ENCODE measurements around the gene BPGM. TPM values are rescaled to one million over a fixed set of nuclear protein-coding genes. Genes with fewer than 3 reads are reported as not detected.

The BPGM gene
- total RNA-seq, 2 experiments from 2014 or later, result 16.3 to 17.4 TPM

DNA sequence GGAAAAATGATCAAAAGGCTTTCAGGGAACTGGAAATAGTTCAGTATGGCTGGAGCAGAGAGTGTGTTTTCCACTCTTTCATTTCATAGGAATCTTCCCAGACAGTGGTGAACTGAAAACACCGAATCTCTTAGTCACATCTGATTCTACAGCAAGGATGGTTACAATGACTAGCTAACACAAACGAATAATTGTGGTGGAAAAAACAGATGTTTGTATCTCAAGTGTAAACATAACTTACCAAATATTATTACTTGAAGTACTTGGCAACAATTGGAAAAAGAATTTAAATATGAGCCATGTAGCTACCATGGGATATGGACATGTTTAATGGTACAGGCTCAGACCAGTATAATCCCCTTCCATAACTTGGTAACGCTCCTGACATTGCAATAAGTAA lies 21.1 kb upstream of the BPGM start:
- Mint-ChIP-seq H3K36me3 (no peaks in the 10 kb centered on the region), H3K4me1 (peaks cover 9% of the 10 kb centered on the region), H3K27me3 (peaks cover 58% of the 10 kb centered on the region), H3K27ac (no peak overlapping the region), H3K9me3 (no peaks in the 10 kb centered on the region), H3K4me3 (no peak overlapping the region)
- DNase-seq, result no peak

- Mint-ChIP-seq H3K4me3 (no peak overlapping the region), H3K27me3 (peaks cover 50% of the 10 kb centered on the region), H3K27ac (no peak overlapping the region), H3K9me3 (no peaks in the 10 kb centered on the region), H3K4me1 (peaks cover 9% of the 10 kb centered on the region), H3K36me3 (no peaks in the 10 kb centered on the region)
- no peak for DNase-seq
Measured at GRCh38 chr7:134627109-134627774, 19.4 kb upstream of the BPGM start.

GRCh38 chr7:134627775-134628153 lies 18.9 kb upstream of the BPGM start:
- H3K4me3 Mint-ChIP-seq, result no peak overlapping the region
- no peak for DNase-seq
- no peaks in the 10 kb centered on the region for H3K9me3 Mint-ChIP-seq
- H3K36me3 Mint-ChIP-seq, result no peaks in the 10 kb centered on the region
- no peak overlapping the region for H3K27ac Mint-ChIP-seq
- H3K4me1 Mint-ChIP-seq, result peaks cover 9% of the 10 kb centered on the region
- peaks cover 45% of the 10 kb centered on the region for H3K27me3 Mint-ChIP-seq

DNA sequence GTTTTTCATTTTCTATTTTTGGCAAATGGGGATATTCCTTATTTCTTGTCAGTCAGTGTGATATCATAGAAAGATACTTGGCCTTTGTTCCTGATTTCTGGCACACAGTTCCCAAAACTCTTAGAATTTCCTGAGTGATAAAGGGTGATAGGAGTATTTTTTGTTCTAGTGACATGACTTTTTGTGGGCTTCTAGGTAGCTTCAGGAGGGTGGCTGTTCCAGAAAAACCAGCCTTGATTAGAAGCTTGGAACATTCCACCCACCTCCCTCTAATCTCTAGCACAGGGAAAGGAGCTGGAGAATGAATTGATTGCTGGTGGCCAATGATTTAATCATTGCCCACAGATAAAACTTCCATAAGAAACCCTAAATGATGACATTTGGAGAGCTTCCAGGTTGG lies 17.2 kb upstream of the BPGM start:
- Mint-ChIP-seq H3K4me1 (peaks cover 8% of the 10 kb centered on the region), H3K27ac (no peak overlapping the region), H3K4me3 (no peak overlapping the region), H3K27me3 (peaks cover 37% of the 10 kb centered on the region), H3K9me3 (no peaks in the 10 kb centered on the region), H3K36me3 (no peaks in the 10 kb centered on the region)
- no peak for DNase-seq

DNA sequence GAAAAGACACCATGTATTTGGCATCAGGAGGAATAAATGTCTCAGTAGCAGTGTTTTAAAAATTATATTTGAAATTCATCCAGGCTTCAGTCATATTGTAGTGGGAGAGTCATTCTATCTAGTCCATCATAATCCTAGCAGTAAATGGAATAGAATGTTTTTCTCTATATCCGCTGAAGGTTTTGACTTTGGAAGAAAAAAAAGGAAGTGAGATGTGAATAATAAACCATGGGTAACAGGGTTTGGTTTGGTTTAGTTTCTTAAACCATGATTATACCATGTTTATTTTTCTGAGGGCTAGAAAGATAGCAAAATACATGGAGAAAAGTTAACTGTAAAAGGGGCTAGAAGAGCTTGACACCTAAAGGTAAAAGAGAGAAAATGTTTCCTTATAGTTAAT lies 16.4 kb upstream of the BPGM start:
- no peaks in the 10 kb centered on the region for H3K36me3 Mint-ChIP-seq
- H3K9me3 Mint-ChIP-seq, result no peaks in the 10 kb centered on the region
- peaks cover 34% of the 10 kb centered on the region for H3K27me3 Mint-ChIP-seq
- peaks cover 6% of the 10 kb centered on the region for H3K4me1 Mint-ChIP-seq
- H3K4me3 Mint-ChIP-seq, result no peak overlapping the region
- DNase-seq, result no peak
- H3K27ac Mint-ChIP-seq, result no peak overlapping the region

DNA sequence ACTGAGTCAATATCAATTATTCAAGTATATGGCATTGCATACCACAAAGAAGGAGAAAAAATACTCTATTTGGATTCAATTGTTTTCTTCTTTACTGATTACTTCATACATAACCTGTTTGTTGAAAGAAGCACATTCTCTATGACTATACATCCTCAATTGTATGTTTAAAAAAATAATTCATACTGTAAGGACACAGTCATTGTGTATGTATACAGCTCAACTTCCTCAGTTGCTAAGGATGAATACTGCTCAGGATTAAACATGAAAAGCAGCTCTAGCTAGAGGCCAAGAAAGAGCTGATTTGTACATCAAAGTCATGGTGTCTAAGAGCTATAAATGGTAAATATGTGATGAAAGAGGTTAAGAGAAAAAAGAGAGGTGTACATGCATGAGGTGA lies 15.8 kb upstream of the BPGM start:
- no peak overlapping the region for H3K4me3 Mint-ChIP-seq
- no peaks in the 10 kb centered on the region for H3K9me3 Mint-ChIP-seq
- H3K27ac Mint-ChIP-seq, result no peak overlapping the region
- peaks cover 28% of the 10 kb centered on the region for H3K27me3 Mint-ChIP-seq
- no peaks in the 10 kb centered on the region for H3K36me3 Mint-ChIP-seq
- DNase-seq, result no peak
- peaks cover 12% of the 10 kb centered on the region for H3K4me1 Mint-ChIP-seq

DNA sequence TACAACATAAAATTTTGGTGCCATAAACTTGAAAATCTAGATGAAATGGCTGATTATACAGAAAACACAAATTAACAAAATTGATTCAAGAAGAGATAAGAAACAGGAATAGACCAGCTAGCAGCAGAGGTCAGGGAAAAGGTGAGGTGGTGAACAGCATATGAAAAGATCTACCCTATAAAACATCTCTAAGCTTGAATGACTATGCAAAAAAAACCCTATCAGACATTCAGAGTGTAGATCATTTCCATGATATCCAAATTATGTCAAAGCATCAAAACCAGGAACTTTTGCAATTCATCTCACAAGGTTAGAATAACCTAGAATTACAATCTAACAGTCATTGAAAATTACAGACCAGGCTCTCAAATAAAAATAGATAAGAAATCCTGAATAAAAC lies 14.6 kb upstream of the BPGM start:
- Mint-ChIP-seq H3K4me1 (peaks cover 20% of the 10 kb centered on the region), H3K9me3 (no peaks in the 10 kb centered on the region), H3K27ac (no peak overlapping the region), H3K4me3 (no peak overlapping the region), H3K36me3 (peaks cover 3% of the 10 kb centered on the region), H3K27me3 (peaks cover 19% of the 10 kb centered on the region)
- no peak for DNase-seq

DNA sequence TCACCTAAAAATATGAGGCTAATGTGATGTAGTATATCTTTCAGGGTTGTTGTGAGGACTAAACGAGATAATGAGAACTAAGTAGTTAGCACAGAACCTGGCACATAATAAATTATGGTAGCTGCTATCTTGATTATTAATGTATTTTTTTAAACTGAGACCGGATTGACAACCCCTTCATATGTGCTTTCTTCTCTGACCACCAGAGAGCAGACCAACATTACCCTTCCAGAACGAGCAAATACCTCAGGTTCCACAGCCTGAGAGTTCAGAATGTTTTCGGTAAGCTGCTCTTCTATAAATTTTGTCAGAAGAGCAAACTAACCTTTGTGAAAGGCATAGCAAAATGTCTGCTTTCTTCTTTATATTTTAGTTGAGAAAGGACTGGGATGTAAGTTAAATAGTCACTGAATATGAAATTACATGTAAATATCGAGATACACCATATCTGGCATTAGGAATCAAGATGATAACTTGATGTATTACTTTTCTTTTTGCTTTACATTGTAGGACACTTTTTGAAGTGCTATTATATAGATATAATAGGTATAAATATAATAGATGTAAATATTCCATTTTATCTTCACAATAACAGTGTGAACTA lies 13.6 kb upstream of the BPGM start:
- H3K9me3 Mint-ChIP-seq, result no peaks in the 10 kb centered on the region
- no peak overlapping the region for H3K4me3 Mint-ChIP-seq
- H3K36me3 Mint-ChIP-seq, result peaks cover 3% of the 10 kb centered on the region
- H3K27me3 Mint-ChIP-seq, result peaks cover 10% of the 10 kb centered on the region
- DNase-seq, result peak; percentile 20
- peaks cover 25% of the 10 kb centered on the region for H3K4me1 Mint-ChIP-seq
- H3K27ac Mint-ChIP-seq, result no peak overlapping the region

- no peaks in the 10 kb centered on the region for H3K9me3 Mint-ChIP-seq
- no peaks in the 10 kb centered on the region for H3K27me3 Mint-ChIP-seq
- H3K4me1 Mint-ChIP-seq, result peaks cover 36% of the 10 kb centered on the region
- H3K36me3 Mint-ChIP-seq, result peaks cover 3% of the 10 kb centered on the region
- H3K27ac Mint-ChIP-seq, result peak overlapping the region; percentile 76
- DNase-seq, result peak; percentile 8
- H3K4me3 Mint-ChIP-seq, result peak overlapping the region; percentile 3
Measured at GRCh38 chr7:134636008-134636449, 10.6 kb upstream of the BPGM start.

GRCh38 chr7:134637441-134637840 lies 9.2 kb upstream of the BPGM start:
- peak overlapping the region; percentile 74 for H3K27ac Mint-ChIP-seq
- peaks cover 11% of the 10 kb centered on the region for H3K36me3 Mint-ChIP-seq
- H3K4me3 Mint-ChIP-seq, result no peak overlapping the region
- no peak for DNase-seq
- H3K4me1 Mint-ChIP-seq, result peaks cover 38% of the 10 kb centered on the region
- H3K9me3 Mint-ChIP-seq, result peaks cover 7% of the 10 kb centered on the region
- H3K27me3 Mint-ChIP-seq, result no peaks in the 10 kb centered on the region

DNA sequence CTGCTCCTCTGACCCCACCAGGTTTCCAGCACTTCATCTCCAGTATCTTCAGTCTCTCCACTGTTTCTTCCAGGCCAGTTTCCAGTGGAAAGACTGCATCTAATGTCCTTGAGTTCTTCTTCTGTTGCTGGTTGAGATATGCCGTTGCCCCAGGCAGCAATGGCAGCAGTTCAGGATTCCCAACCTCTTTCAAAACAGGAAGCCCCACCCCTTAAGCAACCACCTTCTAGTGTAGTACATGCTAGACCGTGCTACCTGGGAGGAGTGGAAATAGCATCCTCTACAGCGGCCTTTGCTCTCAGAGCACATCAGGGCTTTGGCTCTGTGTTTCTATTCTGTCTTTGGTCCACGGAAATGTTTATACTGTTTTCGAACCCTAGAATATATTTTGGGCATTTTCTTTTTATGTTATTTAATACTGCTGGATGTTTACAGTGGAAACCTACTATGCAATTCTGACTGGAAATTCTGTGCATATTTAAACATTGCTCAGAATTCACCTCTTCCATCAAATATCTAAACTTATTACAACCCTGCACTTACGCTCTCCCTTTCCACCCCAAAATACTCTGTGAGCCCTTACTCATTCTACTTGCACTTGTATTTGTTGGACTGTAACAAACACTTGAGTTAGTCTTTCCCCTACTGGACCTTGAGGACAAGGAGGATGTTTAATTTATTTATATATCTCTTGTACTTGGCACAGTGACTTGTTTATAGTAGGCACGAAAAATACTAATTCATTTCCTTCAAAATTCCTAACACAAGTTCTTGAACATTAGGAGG lies 8.5 kb upstream of the BPGM start:
- Mint-ChIP-seq H3K27me3 (no peaks in the 10 kb centered on the region), H3K4me3 (no peak overlapping the region), H3K27ac (peak overlapping the region; percentile 74), H3K4me1 (peaks cover 36% of the 10 kb centered on the region), H3K36me3 (peaks cover 12% of the 10 kb centered on the region), H3K9me3 (peaks cover 8% of the 10 kb centered on the region)
- no peak for DNase-seq

- DNase-seq, result no peak
- peaks cover 12% of the 10 kb centered on the region for H3K36me3 Mint-ChIP-seq
- peaks cover 8% of the 10 kb centered on the region for H3K9me3 Mint-ChIP-seq
- H3K4me1 Mint-ChIP-seq, result peaks cover 41% of the 10 kb centered on the region
- H3K27ac Mint-ChIP-seq, result no peak overlapping the region
- no peaks in the 10 kb centered on the region for H3K27me3 Mint-ChIP-seq
- H3K4me3 Mint-ChIP-seq, result no peak overlapping the region
Measured at GRCh38 chr7:134639061-134639460, 7.6 kb upstream of the BPGM start.

GRCh38 chr7:134639683-134640279 lies 6.9 kb upstream of the BPGM start:
- H3K27ac Mint-ChIP-seq, result no peak overlapping the region
- peaks cover 46% of the 10 kb centered on the region for H3K4me1 Mint-ChIP-seq
- no peak for DNase-seq

GRCh38 chr7:134640842-134641715 lies 5.6 kb upstream of the BPGM start:
- DNase-seq, result no peak
- Mint-ChIP-seq H3K9me3 (peaks cover 8% of the 10 kb centered on the region), H3K36me3 (peaks cover 12% of the 10 kb centered on the region), H3K4me3 (no peak overlapping the region), H3K27me3 (no peaks in the 10 kb centered on the region), H3K4me1 (peaks cover 46% of the 10 kb centered on the region), H3K27ac (peak overlapping the region; percentile 36)

More at GRCh38 chr7:134639683-134640279, 6.9 kb upstream of the BPGM start:
- Mint-ChIP-seq H3K4me3 (no peak overlapping the region), H3K36me3 (peaks cover 12% of the 10 kb centered on the region), H3K27me3 (no peaks in the 10 kb centered on the region), H3K9me3 (peaks cover 8% of the 10 kb centered on the region)

Data from activated naive CD8-positive, alpha-beta T cell treated with anti-CD3 and anti-CD28 coated beads for 36 hours (primary cell).